K562 (cell line): ENCODE results near the gene CHD6. TPM values are rescaled to one million over a fixed set of nuclear protein-coding genes. Genes with fewer than 3 reads are reported as not detected.

Experiments
- IRF2 ChIP-seq: sonication (generic); formaldehyde crosslinking; IDR thresholded peaks from 2 replicates; pipeline ENCODE4 v1.8.1; 2022; ENCODE audit warnings: mild to moderate bottlenecking, missing genetic modification reagents
- MITF ChIP-seq: IDR thresholded peaks from 2 replicates; pipeline ENCODE4 v1.6.1; 2014; ENCODE audit warnings: antibody characterized with exemption
- MLLT1 ChIP-seq, 2 experiments: fragments of 450-650 bp; IDR thresholded peaks; 2 replicates each; pipeline ENCODE4 v1.6.1; 2016
- MLX ChIP-seq, 2 experiments: fragments of 450-650 bp in 1 of 2; sonication (generic) in 1 of 2; formaldehyde crosslinking; conservative IDR thresholded peaks; 2 replicates each; pipeline versions ENCODE4 v1.4.0 to v1.8.1; 2020 to 2022; ENCODE audit warnings: mild to moderate bottlenecking in 1 of 2, missing genetic modification reagents in 1 of 2
- THRA ChIP-seq: fragments of 450-650 bp; IDR thresholded peaks from 2 replicates; pipeline ENCODE4 v1.6.1; 2017; ENCODE audit warnings: mild to moderate bottlenecking, moderate library complexity
- ZBTB5 ChIP-seq: fragments of 450-650 bp; IDR thresholded peaks from 2 replicates; pipeline ENCODE4 v1.6.1; 2017; ENCODE audit warnings: antibody characterized with exemption
- polyA plus RNA-seq, 8 experiments: library from polyadenylated mRNA; depleted of rRNA in 4 of 8; stranded (reverse) in 5 of 8; unstranded in 3 of 8; fragments of >200 nt; fragmentation: Nextera tagmentation in 2 of 8; fragmentation: Illumina TruSeq in 1 of 8; extraction: Ambion mirVana in 2 of 8; extraction: Trizol in 1 of 8; gene quantifications; 2 replicates each; pipeline versions ENCODE4 v1.2.1 to v1.2.3, GENCODE V29; 2011 to 2014; ENCODE audit warnings: inconsistent platforms in 1 of 8, missing spikeins in 1 of 8
- total RNA-seq, 7 experiments: library from RNA; depleted of rRNA in 6 of 7; stranded (reverse); fragments of >200 nt in 6 of 7; fragmentation: Illumina TruSeq in 2 of 7; extraction: Trizol in 2 of 7; gene quantifications; 2 replicates each; pipeline versions ENCODE4 v1.2.1 to v1.2.3, GENCODE V29; 2011 to 2021; ENCODE audit warnings: low replicate concordance in 1 of 7
- TF ChIP-seq, protein P1 (sequence below): IDR thresholded peaks from 2 replicates; pipeline ENCODE4 v1.6.1; 2011; ENCODE audit warnings: borderline replicate concordance, low read depth, mild to moderate bottlenecking, moderate library complexity, low read length; ENCODE audit not compliant: insufficient read depth, poor library complexity, severe bottlenecking
- TF ChIP-seq, protein P2 (sequence below): fragments of 450-650 bp; IDR thresholded peaks from 2 replicates; pipeline ENCODE4 v1.6.1; 2016; ENCODE audit warnings: antibody characterized with exemption

Gene CHD6
- total and polyA plus RNA-seq, 9 of the 15 experiments (the other 6 are each of a cell fraction or from before 2014, with no cell fraction given): 3.9 to 24.2 (median 12.8) TPM

GRCh38 chr20:41655962-41656618, 37.9 kb upstream of the CHD6 start (continued):
- TF ChIP-seq, protein P1, sequence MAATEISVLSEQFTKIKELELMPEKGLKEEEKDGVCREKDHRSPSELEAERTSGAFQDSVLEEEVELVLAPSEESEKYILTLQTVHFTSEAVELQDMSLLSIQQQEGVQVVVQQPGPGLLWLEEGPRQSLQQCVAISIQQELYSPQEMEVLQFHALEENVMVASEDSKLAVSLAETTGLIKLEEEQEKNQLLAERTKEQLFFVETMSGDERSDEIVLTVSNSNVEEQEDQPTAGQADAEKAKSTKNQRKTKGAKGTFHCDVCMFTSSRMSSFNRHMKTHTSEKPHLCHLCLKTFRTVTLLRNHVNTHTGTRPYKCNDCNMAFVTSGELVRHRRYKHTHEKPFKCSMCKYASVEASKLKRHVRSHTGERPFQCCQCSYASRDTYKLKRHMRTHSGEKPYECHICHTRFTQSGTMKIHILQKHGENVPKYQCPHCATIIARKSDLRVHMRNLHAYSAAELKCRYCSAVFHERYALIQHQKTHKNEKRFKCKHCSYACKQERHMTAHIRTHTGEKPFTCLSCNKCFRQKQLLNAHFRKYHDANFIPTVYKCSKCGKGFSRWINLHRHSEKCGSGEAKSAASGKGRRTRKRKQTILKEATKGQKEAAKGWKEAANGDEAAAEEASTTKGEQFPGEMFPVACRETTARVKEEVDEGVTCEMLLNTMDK: no peak
- TF ChIP-seq MLX (CRISPR knock-in tag; conservative IDR thresholded peaks at IDR 0.05): no peak
- no peak for TF ChIP-seq IRF2 (CRISPR knock-in tag)
- TF ChIP-seq THRA: no peak
- TF ChIP-seq, protein P2, sequence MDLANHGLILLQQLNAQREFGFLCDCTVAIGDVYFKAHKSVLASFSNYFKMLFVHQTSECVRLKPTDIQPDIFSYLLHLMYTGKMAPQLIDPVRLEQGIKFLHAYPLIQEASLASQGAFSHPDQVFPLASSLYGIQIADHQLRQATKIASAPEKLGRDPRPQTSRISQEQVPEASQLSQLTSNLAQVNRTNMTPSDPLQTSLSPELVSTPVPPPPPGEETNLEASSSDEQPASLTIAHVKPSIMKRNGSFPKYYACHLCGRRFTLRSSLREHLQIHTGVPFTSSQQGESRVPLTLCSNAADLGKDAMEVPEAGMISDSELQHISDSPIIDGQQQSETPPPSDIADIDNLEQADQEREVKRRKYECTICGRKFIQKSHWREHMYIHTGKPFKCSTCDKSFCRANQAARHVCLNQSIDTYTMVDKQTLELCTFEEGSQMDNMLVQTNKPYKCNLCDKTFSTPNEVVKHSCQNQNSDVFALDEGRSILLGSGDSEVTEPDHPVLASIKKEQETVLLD: no peak
- no peak for TF ChIP-seq MLLT1 (IDR thresholded peaks at IDR 0.05)
- no peak for TF ChIP-seq MITF
- no peak for TF ChIP-seq ZBTB5
